GM21526 (cell line): Measurements from ENCODE around the gene THBS1.

ENCODE experiments used
- ATAC-seq: cut with Tn5 transposase; IDR thresholded peaks from one replicate; pipeline ENCODE4 v1.9.1; 2021; ENCODE audit warnings: moderate library complexity; ENCODE audit not compliant: unreplicated experiment, low FRiP score

The THBS1 gene

GRCh38 chr15:39598958-39599845 is 18.3 kb downstream of the THBS1 start:
- no peak for ATAC-seq

DNA sequence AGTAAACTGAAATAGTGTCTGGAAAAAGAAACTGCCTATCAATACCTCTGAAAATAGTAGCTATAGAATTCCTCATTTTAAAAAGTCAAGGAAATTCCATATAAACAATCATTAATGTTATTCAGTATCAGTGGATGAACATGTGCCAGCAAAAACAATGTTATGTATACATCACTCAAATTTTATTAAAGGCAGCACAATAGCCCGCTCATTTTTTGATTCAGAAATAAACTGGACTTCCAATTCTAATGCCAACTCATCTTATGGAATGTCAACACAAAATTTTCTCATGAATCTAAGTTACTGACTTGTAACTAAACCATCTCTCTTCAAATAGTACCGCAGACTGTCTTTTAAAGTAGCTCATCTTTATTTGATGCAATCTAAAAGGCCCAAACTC is 19.0 kb downstream of the THBS1 start:
- ATAC-seq, result no peak

DNA sequence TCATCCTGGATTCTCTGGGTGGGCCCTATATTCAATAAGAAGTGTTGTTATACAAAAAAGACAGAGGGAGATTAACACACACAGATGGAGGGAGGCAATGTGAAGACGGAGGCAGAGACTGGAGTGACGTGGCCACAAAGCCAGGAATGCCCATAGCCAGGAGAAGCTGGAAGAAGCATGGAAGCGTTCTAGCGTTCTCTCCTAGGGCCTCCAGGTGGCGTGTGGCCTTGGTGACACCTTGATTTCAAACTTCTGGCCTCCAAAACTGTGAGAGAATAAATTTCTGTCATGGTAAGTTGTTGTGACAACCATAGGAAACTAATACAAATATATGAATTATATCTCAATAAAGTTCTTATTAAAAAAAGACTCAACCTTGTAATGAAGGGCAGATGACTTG is 21.3 kb downstream of the THBS1 start:
- no peak for ATAC-seq

- ATAC-seq, result no peak
Observed at GRCh38 chr15:39605146-39605545, 24.3 kb downstream of the THBS1 start.

- no peak for ATAC-seq
Observed at GRCh38 chr15:39608185-39609139, 27.6 kb downstream of the THBS1 start.

DNA sequence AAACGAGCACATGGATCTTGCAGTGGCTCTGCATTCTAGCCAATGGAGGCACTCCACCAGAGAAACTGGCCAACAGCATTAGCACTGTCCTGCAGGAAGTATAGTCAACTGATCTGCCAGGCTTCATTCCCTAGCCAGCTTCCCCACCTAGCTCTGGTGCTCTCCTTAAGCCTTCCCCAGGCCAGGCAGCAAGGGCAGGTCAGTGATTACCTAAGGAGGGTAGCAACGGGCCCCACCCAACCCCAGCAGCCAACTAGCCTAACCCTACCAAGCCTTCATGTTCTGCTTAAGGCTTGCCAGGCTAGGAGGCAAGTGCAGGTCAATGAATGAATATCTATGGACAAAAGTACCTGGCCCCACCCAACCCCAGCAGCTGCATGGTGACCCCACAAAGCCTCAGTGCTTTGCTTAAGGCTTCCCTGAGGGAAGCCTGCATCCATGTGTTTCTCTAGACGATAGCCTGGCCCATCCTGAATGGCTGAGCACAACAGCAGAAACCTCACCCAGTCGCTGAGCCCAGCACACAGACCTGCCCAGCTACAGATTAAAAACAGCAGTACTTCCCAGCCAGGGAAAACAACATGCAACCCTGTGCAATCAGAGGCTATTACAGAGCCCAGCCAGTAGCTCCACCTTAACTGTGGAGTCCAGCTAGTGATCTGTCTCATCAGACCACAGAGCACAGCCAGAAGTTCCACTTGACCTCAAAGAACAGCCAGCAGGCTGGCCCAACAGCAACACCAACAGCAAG is 28.5 kb downstream of the THBS1 start:
- ATAC-seq, result no peak

- ATAC-seq, result no peak
Observed at GRCh38 chr15:39610665-39611064, 29.8 kb downstream of the THBS1 start.

GRCh38 chr15:39613271-39613670 is 32.4 kb downstream of the THBS1 start:
- ATAC-seq, result no peak

DNA sequence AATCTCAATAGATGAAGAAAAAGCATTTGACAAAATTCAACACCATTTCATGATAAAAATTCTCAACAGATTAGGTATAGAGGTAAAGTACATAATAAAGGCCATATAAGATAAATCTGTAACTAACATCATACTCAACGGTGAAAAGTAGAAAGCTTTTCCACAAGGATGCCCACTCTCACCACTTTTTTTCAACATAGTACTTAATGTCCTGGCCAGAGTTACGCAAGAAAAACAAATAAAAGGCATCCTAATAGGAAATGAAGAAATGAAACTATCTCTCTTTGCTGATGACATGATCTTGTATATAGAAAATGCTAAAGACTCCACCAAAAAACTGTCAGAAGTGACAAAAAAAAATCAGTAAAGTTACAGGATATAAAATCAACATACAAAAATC is 33.0 kb downstream of the THBS1 start:
- no peak for ATAC-seq

- no peak for ATAC-seq
Observed at GRCh38 chr15:39616731-39617455, 36.0 kb downstream of the THBS1 start.

DNA sequence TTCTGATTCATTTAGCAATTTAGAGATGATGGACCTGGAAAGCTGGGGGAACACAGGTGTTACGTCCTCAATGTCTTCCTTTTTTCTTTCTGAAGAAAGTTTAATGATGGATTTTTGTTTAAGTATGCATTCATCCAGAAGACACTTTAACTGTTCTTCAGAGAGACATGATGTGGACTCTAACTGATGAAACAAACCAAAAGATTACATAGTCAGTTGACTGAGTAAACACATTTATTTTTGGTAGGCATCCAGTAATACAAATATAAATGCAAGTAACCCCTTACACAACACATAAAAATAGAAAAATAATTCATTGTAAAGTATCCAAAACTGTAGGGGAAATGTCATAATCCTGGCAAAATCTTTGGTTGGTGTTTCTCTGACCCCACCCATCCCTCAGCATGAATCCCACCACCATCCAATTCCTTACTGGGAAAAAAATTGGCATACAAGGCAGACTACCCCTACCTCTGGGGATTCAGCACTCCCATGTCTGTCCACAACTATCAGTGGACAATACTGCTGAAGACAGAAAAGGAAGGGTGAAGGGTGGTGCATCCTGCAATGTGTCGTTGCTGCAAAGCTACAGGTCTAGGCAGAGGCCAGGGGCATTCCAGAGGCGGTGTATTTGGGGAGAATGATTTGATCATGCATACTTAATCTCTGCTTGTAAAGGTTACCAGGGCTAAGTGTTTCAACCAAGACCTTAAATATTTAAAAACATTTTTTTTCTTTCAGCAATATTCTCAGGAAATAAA is 37.4 kb downstream of the THBS1 start:
- no peak for ATAC-seq

DNA sequence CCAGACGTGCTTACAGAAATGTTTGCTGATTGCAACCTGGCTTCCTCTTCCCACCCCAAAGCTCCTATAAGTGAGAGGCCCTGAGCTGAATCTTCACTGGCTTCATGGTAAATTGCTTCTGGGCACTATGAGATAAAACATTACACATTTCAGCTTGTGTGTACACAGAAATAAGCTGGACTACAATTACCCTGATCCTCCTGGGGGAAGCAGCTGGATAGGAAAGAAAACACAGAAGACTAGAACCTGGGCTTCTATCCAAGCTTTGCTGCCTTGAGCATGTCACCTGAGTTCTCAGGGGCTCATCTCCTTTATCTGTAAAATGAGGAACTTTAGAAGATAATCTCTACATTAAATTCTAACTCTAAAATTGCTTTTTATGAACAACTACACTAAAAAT is 40.3 kb downstream of the THBS1 start:
- ATAC-seq, result no peak

DNA sequence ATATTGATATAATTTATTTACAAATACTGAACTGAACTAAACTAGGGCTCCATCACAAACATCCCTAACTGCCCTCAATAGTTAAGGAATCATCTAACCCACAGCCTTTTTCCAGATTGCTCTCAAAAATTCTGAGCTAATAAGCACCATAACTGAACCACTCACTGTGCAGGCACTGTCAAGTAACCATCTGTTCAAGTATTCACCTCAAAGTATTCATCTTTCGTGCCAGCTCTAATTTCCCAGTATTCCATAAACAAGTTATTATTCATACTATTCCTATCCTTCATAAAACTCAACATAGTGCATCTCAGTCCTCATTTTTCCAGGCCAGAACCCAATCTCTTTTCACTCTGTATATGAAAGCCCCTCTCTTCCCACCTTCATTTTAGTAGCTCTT is 41.1 kb downstream of the THBS1 start:
- ATAC-seq, result no peak

- ATAC-seq, result no peak
Observed at GRCh38 chr15:39622660-39623516, 42.0 kb downstream of the THBS1 start.

DNA sequence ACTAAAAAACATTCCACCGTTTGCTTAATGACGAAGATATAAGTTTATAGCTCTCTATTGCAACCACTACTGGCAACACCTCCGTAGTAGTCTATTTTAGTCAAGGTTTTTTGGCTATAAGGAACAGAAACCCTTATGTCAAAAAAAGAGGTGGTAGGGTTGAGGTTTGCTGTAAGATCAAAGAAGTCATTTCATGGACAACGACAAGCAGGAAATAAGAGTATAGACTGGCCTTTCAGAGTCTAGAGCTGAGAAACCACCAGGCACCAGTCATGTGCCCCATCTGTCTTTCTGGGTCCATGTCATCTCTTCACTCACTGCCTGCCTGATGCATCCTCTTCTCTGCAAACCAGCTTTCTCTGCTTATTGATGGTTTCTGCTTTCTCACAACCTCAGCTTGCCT is 42.7 kb downstream of the THBS1 start:
- peak; percentile 87 for ATAC-seq

DNA sequence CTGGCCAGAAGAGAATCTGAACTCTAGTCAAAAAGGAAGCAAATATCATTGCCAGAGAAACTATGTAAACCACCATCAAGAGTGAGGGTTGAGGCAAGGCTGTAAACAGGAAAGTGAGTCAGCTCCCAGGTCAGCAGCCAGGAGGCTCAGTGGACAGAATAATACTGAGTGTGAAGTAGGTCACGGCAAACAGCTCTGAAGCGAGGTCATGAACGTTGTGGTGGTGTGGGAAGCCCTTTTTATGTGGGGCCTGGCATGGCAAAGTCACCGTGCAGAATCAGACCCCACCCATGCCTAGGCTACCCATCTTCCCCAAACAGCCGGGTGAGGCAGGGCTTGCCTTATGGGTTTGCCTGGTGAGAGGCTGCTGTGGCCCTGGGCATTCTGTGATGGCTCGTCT is 43.9 kb downstream of the THBS1 start:
- no peak for ATAC-seq

DNA sequence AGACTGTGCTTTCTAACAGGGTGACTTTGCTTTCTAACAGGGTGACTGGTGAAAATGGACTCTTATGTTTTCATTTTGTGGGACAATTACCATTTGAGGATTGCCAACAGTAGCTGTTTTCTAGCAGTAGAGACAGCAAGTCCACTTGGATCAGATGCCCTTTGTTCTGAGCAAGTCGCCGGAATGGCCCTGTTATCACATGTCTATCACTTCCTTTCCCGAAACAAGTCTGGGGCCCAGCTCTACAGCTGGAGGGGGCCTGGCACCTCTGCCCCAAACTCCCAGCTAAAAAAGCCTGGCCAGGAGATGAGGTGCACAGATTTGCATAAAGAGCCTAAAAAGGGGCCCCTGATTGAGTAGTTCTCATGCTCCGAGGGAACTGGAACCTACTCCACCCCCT is 44.6 kb downstream of the THBS1 start:
- no peak for ATAC-seq

GRCh38 chr15:39625856-39626255 is 45.0 kb downstream of the THBS1 start:
- ATAC-seq, result no peak
